ENCODE data around the gene MST1.

Gene MST1

DNA sequence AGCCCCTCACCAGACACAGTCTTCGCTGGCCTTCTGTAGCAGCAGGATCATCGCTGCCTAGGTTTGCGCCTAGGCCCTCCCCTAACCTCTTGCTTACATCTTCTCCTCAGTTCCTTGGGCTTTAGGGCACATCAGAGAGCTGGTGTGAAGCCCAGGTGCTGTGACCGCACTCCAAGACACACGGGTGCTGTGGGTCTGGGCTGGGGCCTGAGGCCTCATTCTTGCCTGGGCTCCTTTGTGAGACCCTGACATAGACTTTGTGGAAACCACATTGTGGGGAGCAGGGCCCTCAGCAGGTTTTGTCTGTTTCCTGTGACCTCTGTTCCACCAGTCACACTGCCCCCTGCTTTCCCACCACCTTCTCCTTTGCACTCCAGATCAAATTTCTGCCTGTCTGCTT lies 22.2 kb upstream of the MST1 start:
- no peak overlapping the region for H3K27ac ChIP-seq (ENCODE audit: low read length)
- H3K9ac ChIP-seq (ENCODE audit: low read length in 2 of 2), result no peak overlapping the region
- no peak overlapping the region for H3K4me3 ChIP-seq (ENCODE audit: low read length in 2 of 2)
- no peaks in the 10 kb centered on the region for H3K9me3 ChIP-seq (ENCODE audit: control insufficient read depth in 2 of 2, low read length in 2 of 2)
- no peaks in the 10 kb centered on the region for H3K27me3 ChIP-seq (ENCODE audit: control insufficient read depth in 1 of 2, insufficient read depth in 2 of 2, low read length in 2 of 2)
- no peaks in the 10 kb centered on the region for H3K4me1 ChIP-seq (ENCODE audit: control insufficient read depth, insufficient read depth, low read length)
- H3K36me3 ChIP-seq (ENCODE audit: control insufficient read depth in 2 of 2, insufficient read depth in 2 of 2, low read length in 2 of 2), result peaks cover 14 to 27% of the 10 kb centered on the region in 2 donors

DNA sequence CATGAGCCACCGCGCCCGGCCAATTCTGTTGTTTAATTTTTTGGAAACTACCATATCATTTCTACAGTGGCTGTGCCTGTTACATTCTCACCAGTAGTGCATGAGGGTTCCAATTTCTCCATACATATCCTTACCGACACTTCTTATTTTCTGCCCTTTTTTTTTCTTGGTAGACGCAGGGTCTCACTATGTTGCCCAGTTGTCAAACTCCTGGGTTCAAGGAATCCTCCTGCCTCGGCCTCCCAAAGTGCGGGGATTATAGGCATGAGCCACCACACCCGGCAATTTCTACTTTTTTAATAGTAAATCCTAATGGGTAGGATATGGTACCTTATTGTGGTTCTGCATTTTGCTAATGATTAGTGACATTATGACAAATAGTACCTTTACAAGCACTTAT lies 20.6 kb upstream of the MST1 start:
- H3K27me3 ChIP-seq (ENCODE audit: control insufficient read depth in 1 of 2, insufficient read depth in 2 of 2, low read length in 2 of 2), result no peaks in the 10 kb centered on the region
- peaks cover 4 to 22% of the 10 kb centered on the region in 2 donors for H3K36me3 ChIP-seq (ENCODE audit: control insufficient read depth in 2 of 2, insufficient read depth in 2 of 2, low read length in 2 of 2)
- no peak overlapping the region for H3K9ac ChIP-seq (ENCODE audit: low read length in 2 of 2)
- H3K9me3 ChIP-seq (ENCODE audit: control insufficient read depth in 2 of 2, low read length in 2 of 2), result no peaks in the 10 kb centered on the region
- no peak overlapping the region for H3K4me3 ChIP-seq (ENCODE audit: low read length in 2 of 2)
- H3K4me1 ChIP-seq (ENCODE audit: control insufficient read depth, insufficient read depth, low read length), result no peaks in the 10 kb centered on the region
- H3K27ac ChIP-seq (ENCODE audit: low read length), result no peak overlapping the region

DNA sequence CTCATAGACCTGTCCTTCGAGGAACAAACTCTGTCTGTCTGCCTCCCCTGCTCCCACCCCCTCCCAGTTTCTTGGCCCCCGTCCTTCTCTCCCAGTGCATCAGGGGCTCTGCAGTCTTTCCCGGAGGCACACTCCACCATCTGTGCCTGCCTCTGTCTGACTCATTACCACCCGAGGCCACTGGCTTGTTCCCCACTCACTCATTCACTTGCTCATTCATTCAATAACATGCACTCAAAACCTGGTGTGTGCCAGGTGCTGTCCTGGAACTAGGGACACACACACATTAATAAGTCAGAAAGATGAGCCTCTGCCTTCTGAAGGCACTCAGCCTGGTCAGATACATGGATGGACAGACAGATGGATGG lies 17.8 kb upstream of the MST1 start:
- H3K9ac ChIP-seq (ENCODE audit: low read length in 2 of 2), result no peak overlapping the region
- H3K9me3 ChIP-seq (ENCODE audit: control insufficient read depth in 2 of 2, low read length in 2 of 2), result no peaks in the 10 kb centered on the region
- H3K27me3 ChIP-seq (ENCODE audit: control insufficient read depth in 1 of 2, insufficient read depth in 2 of 2, low read length in 2 of 2), result no peaks in the 10 kb centered on the region
- H3K4me3 ChIP-seq (ENCODE audit: low read length in 2 of 2), result no peak overlapping the region
- no peaks in the 10 kb centered on the region for H3K4me1 ChIP-seq (ENCODE audit: control insufficient read depth, insufficient read depth, low read length)
- H3K27ac ChIP-seq (ENCODE audit: low read length), result no peak overlapping the region
- H3K36me3 ChIP-seq (ENCODE audit: control insufficient read depth in 2 of 2, insufficient read depth in 2 of 2, low read length in 2 of 2), result peaks cover 4 to 18% of the 10 kb centered on the region in 2 donors

DNA sequence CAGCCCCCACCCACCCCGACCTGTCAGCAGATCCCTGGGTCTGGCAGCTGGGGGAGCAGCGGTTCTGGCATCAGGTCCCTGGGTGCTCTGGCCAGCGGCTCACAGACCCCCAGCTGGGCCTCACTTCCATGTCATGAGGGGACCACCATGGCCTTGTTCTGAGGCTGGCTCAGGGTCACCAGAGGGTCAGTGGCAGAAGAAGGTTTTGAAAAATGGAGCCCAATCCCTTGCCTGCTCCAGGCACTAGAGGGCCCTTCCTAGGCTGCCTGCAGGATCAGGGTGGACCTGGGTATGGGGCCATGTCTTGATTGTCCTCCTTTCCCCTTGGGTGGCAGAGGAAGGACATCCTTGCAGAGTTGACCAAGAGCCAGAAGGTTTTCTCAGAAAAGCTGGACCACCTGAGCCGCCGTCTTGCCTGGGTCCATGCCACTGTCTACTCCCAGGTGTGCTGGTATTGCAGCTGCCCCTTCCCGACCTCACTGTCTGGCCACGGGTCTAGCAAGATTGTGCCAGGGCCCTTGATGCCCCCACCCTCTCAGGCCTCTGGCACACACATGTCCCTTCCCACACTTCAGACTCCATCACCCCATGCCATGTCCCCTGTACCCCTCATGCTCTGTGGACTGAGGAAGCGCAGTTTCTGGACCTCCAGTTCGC lies 17.3 kb upstream of the MST1 start:
- Histone ChIP-seq H3K4me1 (ENCODE audit: control insufficient read depth, insufficient read depth, low read length) (no peaks in the 10 kb centered on the region), H3K27ac (ENCODE audit: low read length) (no peak overlapping the region), H3K9ac (ENCODE audit: low read length in 2 of 2) (no peak overlapping the region), H3K27me3 (ENCODE audit: control insufficient read depth in 1 of 2, insufficient read depth in 2 of 2, low read length in 2 of 2) (no peaks in the 10 kb centered on the region), H3K36me3 (ENCODE audit: control insufficient read depth in 2 of 2, insufficient read depth in 2 of 2, low read length in 2 of 2) (peaks cover 4 to 20% of the 10 kb centered on the region in 2 donors), H3K4me3 (ENCODE audit: low read length in 2 of 2) (no peak overlapping the region), H3K9me3 (ENCODE audit: control insufficient read depth in 2 of 2, low read length in 2 of 2) (no peaks in the 10 kb centered on the region)

DNA sequence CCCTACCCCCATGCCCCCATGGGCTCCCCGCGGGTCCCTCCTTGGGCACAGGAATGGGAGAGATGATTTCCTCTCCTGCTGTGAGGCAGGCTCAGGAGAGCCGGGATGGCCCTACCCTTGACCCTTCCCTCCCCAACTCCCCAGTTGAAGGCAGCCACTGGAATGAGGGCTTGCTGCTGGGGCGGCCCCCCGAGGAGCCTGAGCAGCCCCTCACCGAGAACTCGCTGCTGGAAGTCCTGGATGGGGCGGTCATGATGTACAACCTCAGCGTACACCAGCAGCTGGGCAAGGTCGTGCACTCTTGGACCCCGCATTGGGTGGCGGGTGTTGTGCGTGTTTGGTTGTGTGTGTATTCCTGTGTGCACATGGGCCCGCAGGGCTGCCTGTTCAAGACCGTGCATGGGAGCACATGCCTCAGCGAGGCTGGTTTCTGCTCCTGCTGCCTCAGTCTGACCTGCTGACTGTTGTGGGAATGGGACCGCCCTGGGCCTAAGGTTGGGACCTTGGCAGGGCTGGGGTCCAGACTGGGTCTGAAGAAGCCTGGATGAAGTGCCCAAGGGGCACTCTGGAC lies 16.2 kb upstream of the MST1 start:
- Histone ChIP-seq H3K36me3 (ENCODE audit: control insufficient read depth in 2 of 2, insufficient read depth in 2 of 2, low read length in 2 of 2) (peaks cover 4 to 15% of the 10 kb centered on the region in 2 donors), H3K27me3 (ENCODE audit: control insufficient read depth in 1 of 2, insufficient read depth in 2 of 2, low read length in 2 of 2) (no peaks in the 10 kb centered on the region), H3K9ac (ENCODE audit: low read length in 2 of 2) (no peak overlapping the region), H3K4me1 (ENCODE audit: control insufficient read depth, insufficient read depth, low read length) (no peaks in the 10 kb centered on the region), H3K27ac (ENCODE audit: low read length) (no peak overlapping the region), H3K9me3 (ENCODE audit: control insufficient read depth in 2 of 2, low read length in 2 of 2) (no peaks in the 10 kb centered on the region), H3K4me3 (ENCODE audit: low read length in 2 of 2) (no peak overlapping the region)

DNA sequence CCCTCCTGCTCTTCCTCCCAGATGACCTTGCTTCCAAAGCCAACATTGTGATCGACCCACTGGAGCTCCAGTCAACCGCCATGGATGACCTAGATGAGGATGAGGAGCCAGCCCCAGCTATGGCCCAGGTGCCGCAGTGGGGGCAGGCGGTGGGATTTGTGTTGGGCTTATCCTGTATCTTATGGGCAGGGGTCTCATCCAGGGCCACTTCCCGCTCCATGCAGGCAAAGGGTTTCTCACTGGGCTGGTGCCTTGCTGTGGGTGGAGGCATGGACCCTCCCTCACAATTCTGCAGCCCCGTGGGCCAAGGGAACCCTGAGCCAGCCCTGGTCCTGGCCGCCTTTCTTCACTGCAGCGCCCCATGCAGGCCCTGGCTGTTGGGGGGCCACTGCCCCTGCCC lies 15.4 kb upstream of the MST1 start:
- Histone ChIP-seq H3K4me3 (ENCODE audit: low read length in 2 of 2) (no peak overlapping the region), H3K27me3 (ENCODE audit: control insufficient read depth in 1 of 2, insufficient read depth in 2 of 2, low read length in 2 of 2) (no peaks in the 10 kb centered on the region), H3K36me3 (ENCODE audit: control insufficient read depth in 2 of 2, insufficient read depth in 2 of 2, low read length in 2 of 2) (peaks cover 7 to 18% of the 10 kb centered on the region in 2 donors), H3K27ac (ENCODE audit: low read length) (no peak overlapping the region), H3K9me3 (ENCODE audit: control insufficient read depth in 2 of 2, low read length in 2 of 2) (no peaks in the 10 kb centered on the region), H3K9ac (ENCODE audit: low read length in 2 of 2) (no peak overlapping the region), H3K4me1 (ENCODE audit: control insufficient read depth, insufficient read depth, low read length) (no peaks in the 10 kb centered on the region)

DNA sequence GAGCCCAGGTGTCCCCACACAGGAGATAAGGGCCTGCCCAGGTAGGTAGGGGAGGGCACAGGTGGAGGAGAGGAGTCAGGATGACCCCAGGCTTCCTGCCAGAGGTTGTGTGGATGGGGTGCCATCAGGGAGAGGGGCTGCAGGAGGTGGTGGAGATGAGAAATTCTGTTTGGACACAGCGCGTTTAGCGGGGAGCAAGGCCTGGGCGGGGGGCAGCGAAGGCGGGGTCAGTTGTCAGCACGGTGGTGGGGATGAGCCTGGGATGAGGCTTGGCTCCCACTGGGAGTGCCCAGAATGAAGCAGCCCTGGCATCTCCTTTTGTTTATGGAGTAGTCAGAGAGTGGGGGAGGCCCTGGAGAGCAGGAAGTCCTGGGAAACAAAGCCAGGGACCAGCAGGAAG lies 14.7 kb upstream of the MST1 start:
- no peaks in the 10 kb centered on the region for H3K4me1 ChIP-seq (ENCODE audit: control insufficient read depth, insufficient read depth, low read length)

DNA sequence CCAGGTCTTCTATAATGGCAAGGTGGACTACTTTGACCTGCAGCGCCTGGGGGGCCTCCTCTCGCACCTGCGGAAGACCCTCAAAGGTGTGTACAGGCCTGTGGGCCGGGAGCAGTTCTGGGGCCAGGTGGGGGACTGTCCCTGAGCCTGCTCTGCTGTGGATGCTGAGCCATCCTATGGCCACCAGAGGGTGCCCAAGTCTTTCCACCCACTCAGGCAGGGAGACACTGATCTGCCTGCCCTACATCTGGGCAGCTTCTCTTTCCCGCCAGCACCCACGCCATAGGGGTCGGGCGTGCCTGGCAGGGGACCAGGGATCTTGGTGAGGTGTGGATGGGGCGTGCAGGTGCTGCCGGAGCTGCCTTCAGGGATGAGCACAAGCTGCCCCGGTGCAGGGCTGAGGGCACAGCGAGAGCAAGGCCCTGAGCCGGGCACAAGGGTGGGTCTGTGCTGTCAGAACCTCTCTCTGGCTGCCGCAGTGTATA lies 14.2 kb upstream of the MST1 start:
- no peaks in the 10 kb centered on the region for H3K4me1 ChIP-seq (ENCODE audit: control insufficient read depth, insufficient read depth, low read length)
- H3K27me3 ChIP-seq (ENCODE audit: control insufficient read depth in 1 of 2, insufficient read depth in 2 of 2, low read length in 2 of 2), result no peaks in the 10 kb centered on the region
- peaks cover 7 to 18% of the 10 kb centered on the region in 2 donors for H3K36me3 ChIP-seq (ENCODE audit: control insufficient read depth in 2 of 2, insufficient read depth in 2 of 2, low read length in 2 of 2)
- H3K9me3 ChIP-seq (ENCODE audit: control insufficient read depth in 2 of 2, low read length in 2 of 2), result no peaks in the 10 kb centered on the region
- no peak overlapping the region for H3K4me3 ChIP-seq (ENCODE audit: low read length in 2 of 2)
- no peak overlapping the region for H3K27ac ChIP-seq (ENCODE audit: low read length)
- H3K9ac ChIP-seq (ENCODE audit: low read length in 2 of 2), result no peak overlapping the region

More for the DNA sequence above, 14.7 kb upstream of the MST1 start:
- Histone ChIP-seq H3K9ac (ENCODE audit: low read length in 2 of 2) (no peak overlapping the region), H3K27ac (ENCODE audit: low read length) (no peak overlapping the region), H3K27me3 (ENCODE audit: control insufficient read depth in 1 of 2, insufficient read depth in 2 of 2, low read length in 2 of 2) (no peaks in the 10 kb centered on the region), H3K9me3 (ENCODE audit: control insufficient read depth in 2 of 2, low read length in 2 of 2) (no peaks in the 10 kb centered on the region), H3K4me3 (ENCODE audit: low read length in 2 of 2) (no peak overlapping the region), H3K36me3 (ENCODE audit: control insufficient read depth in 2 of 2, insufficient read depth in 2 of 2, low read length in 2 of 2) (peaks cover 7 to 18% of the 10 kb centered on the region in 2 donors)

DNA sequence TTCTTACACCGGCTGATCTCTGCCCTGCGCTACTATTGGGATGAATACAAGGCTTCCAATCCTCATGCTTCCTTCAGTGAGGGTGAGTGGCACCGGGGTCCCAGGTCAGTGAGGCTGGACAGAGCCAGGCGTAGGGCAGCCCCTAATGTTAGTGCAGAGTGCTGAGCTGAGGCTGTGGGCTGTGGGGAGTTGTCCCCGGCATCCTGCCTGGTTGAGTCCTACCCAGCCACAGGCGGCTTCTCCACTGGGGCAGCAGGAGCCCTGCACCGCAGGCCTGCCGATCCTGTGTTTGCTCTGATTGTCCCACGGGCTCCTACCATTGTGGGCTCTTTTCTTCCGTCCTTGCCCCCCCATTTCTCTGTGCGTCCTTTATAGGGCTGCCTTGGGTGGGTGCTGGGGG lies 13.4 kb upstream of the MST1 start:
- Histone ChIP-seq H3K9ac (ENCODE audit: low read length in 2 of 2) (no peak overlapping the region), H3K36me3 (ENCODE audit: control insufficient read depth in 2 of 2, insufficient read depth in 2 of 2, low read length in 2 of 2) (peaks cover 5 to 24% of the 10 kb centered on the region in 2 donors), H3K4me1 (ENCODE audit: control insufficient read depth, insufficient read depth, low read length) (no peaks in the 10 kb centered on the region), H3K27me3 (ENCODE audit: control insufficient read depth in 1 of 2, insufficient read depth in 2 of 2, low read length in 2 of 2) (no peaks in the 10 kb centered on the region), H3K27ac (ENCODE audit: low read length) (no peak overlapping the region), H3K9me3 (ENCODE audit: control insufficient read depth in 2 of 2, low read length in 2 of 2) (no peaks in the 10 kb centered on the region), H3K4me3 (ENCODE audit: low read length in 2 of 2) (no peak overlapping the region)

DNA sequence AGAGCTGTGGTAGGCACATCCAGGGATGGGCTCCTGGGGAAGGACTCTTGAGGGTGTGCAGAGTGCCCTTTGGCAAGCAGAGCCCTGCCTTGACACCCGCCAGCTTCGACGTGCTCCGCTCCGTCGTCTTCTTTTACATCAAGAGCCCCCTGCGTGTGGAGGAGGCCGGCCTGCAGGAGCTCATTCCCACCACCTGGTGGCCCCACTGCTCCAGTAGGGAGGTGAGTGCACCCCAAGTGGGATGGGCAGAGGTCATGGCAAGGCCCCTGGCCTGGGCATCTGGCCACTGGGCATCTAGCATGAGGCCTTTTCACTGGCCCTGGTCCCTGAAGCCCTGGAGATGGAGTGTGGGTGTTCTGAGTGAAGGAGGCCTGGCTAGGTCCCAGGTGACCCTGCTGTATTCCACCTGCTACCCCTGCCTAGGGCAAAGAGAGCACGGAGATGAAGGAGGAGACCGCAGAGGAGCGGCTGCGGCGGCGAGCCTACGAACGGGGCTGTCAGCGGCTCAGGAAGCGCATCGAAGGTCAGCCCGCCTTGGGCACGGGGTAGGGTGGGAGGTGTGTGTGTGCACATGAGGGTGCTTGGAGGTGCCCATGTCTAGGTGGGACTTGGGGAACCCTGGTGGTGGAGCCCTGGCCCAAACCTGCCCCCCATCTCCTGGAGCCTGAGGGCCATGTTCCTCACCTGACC lies 12.3 kb upstream of the MST1 start:
- Histone ChIP-seq H3K9me3 (ENCODE audit: control insufficient read depth in 2 of 2, low read length in 2 of 2) (no peaks in the 10 kb centered on the region), H3K4me1 (ENCODE audit: control insufficient read depth, insufficient read depth, low read length) (no peaks in the 10 kb centered on the region), H3K36me3 (ENCODE audit: control insufficient read depth in 2 of 2, insufficient read depth in 2 of 2, low read length in 2 of 2) (peaks cover 8 to 22% of the 10 kb centered on the region in 2 donors), H3K9ac (ENCODE audit: low read length in 2 of 2) (no peak overlapping the region), H3K27ac (ENCODE audit: low read length) (no peak overlapping the region), H3K4me3 (ENCODE audit: low read length in 2 of 2) (no peak overlapping the region), H3K27me3 (ENCODE audit: control insufficient read depth in 1 of 2, insufficient read depth in 2 of 2, low read length in 2 of 2) (no peaks in the 10 kb centered on the region)

Data from stomach smooth muscle (tissue), 2 donors.